HCT116 (cell line): ENCODE results near the gene SLCO2B1. TPM values are rescaled to one million over a fixed set of nuclear protein-coding genes. Genes with fewer than 3 reads are reported as not detected.

Source experiments
- ATAC-seq: fragments of 200-7000 bp; cut with Tn5 transposase; 2 replicates; pipeline ENCODE4 v1.9.1; 2020; ENCODE audit warnings: mild to moderate bottlenecking, moderate library complexity
- BruUV-seq: library from RNA; stranded (reverse); fragments of 400-500 nt; replicated peaks from 2 replicates; lab custom pipeline; 2021; lab: Mats Ljungman, UMichigan
- CTCF ChIA-PET: fragments of 300-600 bp; sonication (Branson Sonifier 250); formaldehyde crosslinking; loops from one replicate; lab custom pipeline; 2021; ENCODE audit warnings: antibody characterized with exemption; lab: Charles Lee
- POLR2A ChIA-PET: fragments of 300-600, 350-600 bp; sonication (Branson Sonifier 250); formaldehyde crosslinking; loops from one replicate; lab custom pipeline; 2021; ENCODE audit warnings: antibody characterized with exemption; lab: Charles Lee
- RAD21 ChIA-PET, 2 experiments: fragments of 300-600 bp; sonication (Branson Sonifier 250); formaldehyde crosslinking; loops; one replicate each; lab custom pipeline; 2023; ENCODE audit warnings: low total read pairs in 2 of 2; ENCODE audit not compliant: uncharacterized antibody in 2 of 2, unreplicated experiment in 2 of 2, low non-redundant PET in 1 of 2; lab: Charles Lee
- DNase-seq: peaks from one replicate; pipeline ENCODE4 v3.0.0-alpha.2; 2010; ENCODE audit warnings: low read depth, low spot score
- H2AFZ ChIP-seq: fragments of 200-600 bp; shearing (Covaris generic), sonication (generic); 2 replicates; pipeline ENCODE4 v1.6.1; 2017; ENCODE audit warnings: low read depth, mixed run types, mixed read lengths, antibody characterized with exemption, low read length; ENCODE audit not compliant: poor library complexity, severe bottlenecking
- H3K27ac ChIP-seq: 2 replicates; pipeline ENCODE4 v1.5.1; 2012; ENCODE audit warnings: low read depth, low read length
- H3K27me3 ChIP-seq: fragments of 200-600 bp; sonication (generic); 2 replicates; pipeline ENCODE4 v1.6.1; 2016; ENCODE audit warnings: mixed run types, low read length, mixed read lengths; ENCODE audit not compliant: insufficient read depth
- H3K36me3 ChIP-seq, 2 experiments: fragments of 200-500 bp in 1 of 2; fragments of 200-600 bp in 1 of 2; sonication (Bioruptor generic) in 1 of 2; sonication (generic) in 1 of 2; 2 replicates each; pipeline versions ENCODE4 v1.5.1 to v1.6.1; 2014 to 2016; ENCODE audit warnings: low read length in 2 of 2, inconsistent platforms in 1 of 2, mixed read lengths in 1 of 2, mixed run types in 1 of 2; ENCODE audit not compliant: insufficient read depth in 2 of 2, control insufficient read depth in 1 of 2
- H3K4me1 ChIP-seq, 2 experiments: fragments of 200-600 bp in 1 of 2; sonication (generic) in 1 of 2; 2 replicates each; pipeline versions ENCODE4 v1.5.1 to v1.6.1; 2012 to 2017; ENCODE audit warnings: low read length in 2 of 2, inconsistent platforms in 1 of 2, mild to moderate bottlenecking in 1 of 2, mixed read lengths in 1 of 2, mixed run types in 1 of 2, moderate library complexity in 1 of 2; ENCODE audit not compliant: insufficient read depth in 2 of 2, control insufficient read depth in 1 of 2
- H3K4me2 ChIP-seq: fragments of 200-600 bp; sonication (generic); 2 replicates; pipeline ENCODE4 v1.6.1; 2017; ENCODE audit warnings: mixed run types, low read length, mixed read lengths
- H3K4me3 ChIP-seq, 2 experiments: fragments of 200-600 bp in 1 of 2; sonication (generic) in 1 of 2; replicated peaks in 1 of 2; 2 replicates each; pipeline ENCODE4 v1.5.1; 2011 to 2016; ENCODE audit warnings: low read length in 2 of 2, control low read depth in 1 of 2, low read depth in 1 of 2, mild to moderate bottlenecking in 1 of 2, mixed read lengths in 1 of 2, mixed run types in 1 of 2
- H3K79me2 ChIP-seq: fragments of 200-600 bp; sonication (generic); 2 replicates; pipeline ENCODE4 v1.6.1; 2017; ENCODE audit warnings: mild to moderate bottlenecking, mixed run types, low read length, moderate library complexity, mixed read lengths; ENCODE audit not compliant: insufficient read depth
- H3K9ac ChIP-seq: fragments of 200-600 bp; sonication (generic); 2 replicates; pipeline ENCODE4 v1.6.1; 2016; ENCODE audit warnings: low read length, mixed read lengths
- H3K9me2 ChIP-seq: fragments of 200-600 bp; sonication (generic), shearing (Covaris generic); 2 replicates; pipeline ENCODE4 v1.6.1; 2017; ENCODE audit warnings: mixed run types, mild to moderate bottlenecking, moderate library complexity; ENCODE audit not compliant: insufficient read depth
- H3K9me3 ChIP-seq, 2 experiments: fragments of 200-500 bp in 1 of 2; fragments of 200-600 bp in 1 of 2; sonication (Bioruptor generic) in 1 of 2; sonication (generic) in 1 of 2; 2 replicates each; pipeline ENCODE4 v1.6.1; 2014 to 2017; ENCODE audit warnings: low read length in 2 of 2, mixed read lengths in 2 of 2, inconsistent platforms in 1 of 2, low read depth in 1 of 2, mild to moderate bottlenecking in 1 of 2, mixed run types in 1 of 2, moderate library complexity in 1 of 2; ENCODE audit not compliant: control insufficient read depth in 1 of 2, insufficient read depth in 1 of 2
- H4K20me1 ChIP-seq: fragments of 200-600 bp; sonication (generic), shearing (Covaris generic); 2 replicates; pipeline ENCODE4 v1.6.1; 2017; ENCODE audit warnings: mixed run types, mild to moderate bottlenecking, moderate library complexity; ENCODE audit not compliant: insufficient read depth
- CEBPB ChIP-seq: IDR thresholded peaks from 2 replicates; pipeline ENCODE4 v1.6.1; 2012; ENCODE audit warnings: low read depth
- EGR1 ChIP-seq: IDR thresholded peaks from 2 replicates; pipeline ENCODE4 v1.6.1; 2012; ENCODE audit warnings: low read depth
- EZH2phosphoT487 ChIP-seq: fragments of 200-600 bp; IDR thresholded peaks from 2 replicates; pipeline ENCODE4 v1.6.1; 2018; ENCODE audit warnings: antibody characterized with exemption, borderline replicate concordance
- FOSL1 ChIP-seq: IDR thresholded peaks from 2 replicates; pipeline ENCODE4 v1.6.1; 2012; ENCODE audit warnings: low read depth
- JUND ChIP-seq: IDR thresholded peaks from 2 replicates; pipeline ENCODE4 v1.6.1; 2012
- POLR2AphosphoS5 ChIP-seq: IDR thresholded peaks from 2 replicates; pipeline ENCODE4 v1.6.1; 2011; ENCODE audit warnings: mild to moderate bottlenecking, low read depth, low read length, moderate library complexity
- RAD21 ChIP-seq: IDR thresholded peaks from 2 replicates; pipeline ENCODE4 v1.6.1; 2012; ENCODE audit warnings: low read depth, mild to moderate bottlenecking
- TCF7L2 ChIP-seq: IDR thresholded peaks from 2 replicates; pipeline ENCODE4 v1.7.0; 2011; ENCODE audit warnings: borderline replicate concordance, inconsistent platforms; ENCODE audit not compliant: insufficient read depth, insufficient read length; ENCODE audit errors: extremely low read depth
- intact Hi-C: fragments of 100-400 bp; cut with micrococcal nuclease; formaldehyde crosslinking; loops from 2 replicates; pipeline ENCODE4 v1.10.0; 2022
- total RNA-seq: library from RNA; stranded (reverse); gene quantifications from one replicate; pipeline ENCODE4 v1.2.1, GENCODE V29; 2021; ENCODE audit not compliant: unreplicated experiment
- TF ChIP-seq, protein P1 (sequence below): IDR thresholded peaks from 2 replicates; pipeline ENCODE4 v1.6.1; 2012; ENCODE audit warnings: low read depth

SLCO2B1 gene
- total RNA-seq, 1 experiment from 2014 or later, result 0.81 TPM

DNA sequence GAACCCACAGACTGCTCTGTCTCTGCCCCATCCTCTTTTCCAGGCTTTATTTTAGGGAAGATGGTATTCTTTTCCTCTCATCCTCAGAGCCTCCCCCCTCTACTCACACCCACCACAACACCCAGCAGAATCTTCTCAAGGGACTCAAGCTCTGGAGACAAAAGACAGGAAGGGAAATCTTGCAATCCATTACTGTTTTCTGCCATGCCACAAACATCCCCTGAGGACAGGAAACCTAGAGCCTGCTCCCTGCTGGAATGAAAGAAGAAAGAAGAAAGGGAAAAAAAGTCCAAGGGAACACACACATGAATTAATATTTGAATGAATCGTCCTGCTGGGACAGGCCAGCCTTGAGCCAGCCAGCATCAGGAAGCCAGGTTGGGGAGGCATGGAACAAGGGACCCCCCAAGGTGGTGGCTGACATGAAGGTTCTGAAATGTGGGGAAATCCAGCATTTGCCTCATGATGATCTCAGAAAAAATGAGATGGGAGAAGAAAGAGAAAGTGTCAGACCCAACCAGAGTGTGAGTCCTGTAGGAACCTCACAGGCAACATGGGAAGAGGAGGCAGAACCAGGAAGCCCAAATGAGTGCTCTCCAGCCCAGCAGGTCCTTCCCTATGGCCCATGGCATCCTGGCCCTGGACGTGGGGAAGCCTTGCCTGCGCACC lies 34.0 kb downstream of the SLCO2B1 start:
- H3K9ac ChIP-seq, result no peak overlapping the region
- BruUV-seq, result no TSS peak
- no peaks in the 10 kb centered on the region for H3K9me2 ChIP-seq
- no peaks in the 10 kb centered on the region for H4K20me1 ChIP-seq
- H3K4me2 ChIP-seq, result no peak overlapping the region
- intact Hi-C loops, result no loop called here
- ChIA-PET RAD21 (no interaction called here), POLR2A (no interaction called here), CTCF (interaction anchor here (0.7 to 2.0 kb wide), 3 partner anchors 20 to 45 kb away, joined by 3 to 5 read pairs (median 3); no protein-coding TSS in a partner anchor)
- H3K4me1 ChIP-seq, result no peaks in the 10 kb centered on the region
- TF ChIP-seq POLR2AphosphoS5, result no peak
- TF ChIP-seq JUND, result no peak
- TF ChIP-seq CEBPB, result no peak
- ATAC-seq, result no peak
- no peak overlapping the region for H2AFZ ChIP-seq
- DNase-seq, result no peak
- H3K9me3 ChIP-seq, result no peaks in the 10 kb centered on the region
- peaks cover 26% of the 10 kb centered on the region for H3K27me3 ChIP-seq
- H3K4me3 ChIP-seq, result no peak overlapping the region
- H3K36me3 ChIP-seq, result no peaks in the 10 kb centered on the region
- no peak overlapping the region for H3K27ac ChIP-seq
- H3K79me2 ChIP-seq, result no peaks in the 10 kb centered on the region

DNA sequence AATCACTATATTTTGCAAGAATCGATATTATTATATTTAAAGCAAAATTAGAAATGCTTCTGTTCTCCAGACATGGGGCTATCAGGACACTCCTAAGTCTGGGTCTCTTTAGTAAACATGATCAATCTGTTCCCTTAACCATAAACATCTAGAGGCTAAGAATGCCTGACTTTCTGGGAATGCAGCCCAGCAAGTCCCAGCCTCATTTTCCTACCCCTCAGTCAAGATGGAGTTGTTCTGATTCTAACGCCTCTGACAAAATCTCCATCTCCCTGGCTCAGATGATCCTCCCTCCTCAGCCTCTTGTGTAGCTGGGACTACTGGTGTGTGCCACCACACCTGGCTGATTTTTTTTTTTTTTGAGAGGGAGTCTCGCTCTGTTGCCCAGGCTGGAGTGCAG lies 35.0 kb downstream of the SLCO2B1 start:
- no peak for ATAC-seq
- CTCF ChIA-PET, result interaction anchor here (0.7 to 2.0 kb wide), 2 partner anchors 19 to 46 kb away, joined by 3 to 5 read pairs; no protein-coding TSS in a partner anchor

More for the DNA sequence above, 35.0 kb downstream of the SLCO2B1 start:
- no peak overlapping the region for H3K9ac ChIP-seq
- H4K20me1 ChIP-seq, result no peaks in the 10 kb centered on the region
- no peaks in the 10 kb centered on the region for H3K9me3 ChIP-seq
- RAD21 ChIA-PET, result no interaction called here
- no peak overlapping the region for H3K4me2 ChIP-seq
- TF ChIP-seq RAD21, result no peak
- TF ChIP-seq, protein P1, sequence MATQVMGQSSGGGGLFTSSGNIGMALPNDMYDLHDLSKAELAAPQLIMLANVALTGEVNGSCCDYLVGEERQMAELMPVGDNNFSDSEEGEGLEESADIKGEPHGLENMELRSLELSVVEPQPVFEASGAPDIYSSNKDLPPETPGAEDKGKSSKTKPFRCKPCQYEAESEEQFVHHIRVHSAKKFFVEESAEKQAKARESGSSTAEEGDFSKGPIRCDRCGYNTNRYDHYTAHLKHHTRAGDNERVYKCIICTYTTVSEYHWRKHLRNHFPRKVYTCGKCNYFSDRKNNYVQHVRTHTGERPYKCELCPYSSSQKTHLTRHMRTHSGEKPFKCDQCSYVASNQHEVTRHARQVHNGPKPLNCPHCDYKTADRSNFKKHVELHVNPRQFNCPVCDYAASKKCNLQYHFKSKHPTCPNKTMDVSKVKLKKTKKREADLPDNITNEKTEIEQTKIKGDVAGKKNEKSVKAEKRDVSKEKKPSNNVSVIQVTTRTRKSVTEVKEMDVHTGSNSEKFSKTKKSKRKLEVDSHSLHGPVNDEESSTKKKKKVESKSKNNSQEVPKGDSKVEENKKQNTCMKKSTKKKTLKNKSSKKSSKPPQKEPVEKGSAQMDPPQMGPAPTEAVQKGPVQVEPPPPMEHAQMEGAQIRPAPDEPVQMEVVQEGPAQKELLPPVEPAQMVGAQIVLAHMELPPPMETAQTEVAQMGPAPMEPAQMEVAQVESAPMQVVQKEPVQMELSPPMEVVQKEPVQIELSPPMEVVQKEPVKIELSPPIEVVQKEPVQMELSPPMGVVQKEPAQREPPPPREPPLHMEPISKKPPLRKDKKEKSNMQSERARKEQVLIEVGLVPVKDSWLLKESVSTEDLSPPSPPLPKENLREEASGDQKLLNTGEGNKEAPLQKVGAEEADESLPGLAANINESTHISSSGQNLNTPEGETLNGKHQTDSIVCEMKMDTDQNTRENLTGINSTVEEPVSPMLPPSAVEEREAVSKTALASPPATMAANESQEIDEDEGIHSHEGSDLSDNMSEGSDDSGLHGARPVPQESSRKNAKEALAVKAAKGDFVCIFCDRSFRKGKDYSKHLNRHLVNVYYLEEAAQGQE, result no peak
- TF ChIP-seq TCF7L2, result no peak
- TF ChIP-seq EZH2phosphoT487, result no peak
- no peak for TF ChIP-seq FOSL1
- TF ChIP-seq EGR1, result no peak
- no peak overlapping the region for H2AFZ ChIP-seq
- no peak for DNase-seq
- POLR2A ChIA-PET, result no interaction called here
- intact Hi-C loops, result no loop called here
- H3K36me3 ChIP-seq, result no peaks in the 10 kb centered on the region
- no peaks in the 10 kb centered on the region for H3K79me2 ChIP-seq
- BruUV-seq, result no TSS peak
- H3K9me2 ChIP-seq, result no peaks in the 10 kb centered on the region
- H3K4me3 ChIP-seq, result no peak overlapping the region
- no peaks in the 10 kb centered on the region for H3K4me1 ChIP-seq
- peaks cover 26% of the 10 kb centered on the region for H3K27me3 ChIP-seq
- H3K27ac ChIP-seq, result no peak overlapping the region
